Activated naive CD4-positive, alpha-beta T cell treated with anti-CD3 and anti-CD28 coated beads, Interleukin-2, amount 50 U/mL, for 16 hours (primary cell): Measurements from ENCODE around the gene TPCN2.
A peak's percentile ranks its signal among the peaks of the same experiment; 100 is the strongest.

Source experiments
- DNase-seq: peaks from one replicate; pipeline ENCODE4 v3.0.0-alpha.2; 2020

The TPCN2 gene

DNA sequence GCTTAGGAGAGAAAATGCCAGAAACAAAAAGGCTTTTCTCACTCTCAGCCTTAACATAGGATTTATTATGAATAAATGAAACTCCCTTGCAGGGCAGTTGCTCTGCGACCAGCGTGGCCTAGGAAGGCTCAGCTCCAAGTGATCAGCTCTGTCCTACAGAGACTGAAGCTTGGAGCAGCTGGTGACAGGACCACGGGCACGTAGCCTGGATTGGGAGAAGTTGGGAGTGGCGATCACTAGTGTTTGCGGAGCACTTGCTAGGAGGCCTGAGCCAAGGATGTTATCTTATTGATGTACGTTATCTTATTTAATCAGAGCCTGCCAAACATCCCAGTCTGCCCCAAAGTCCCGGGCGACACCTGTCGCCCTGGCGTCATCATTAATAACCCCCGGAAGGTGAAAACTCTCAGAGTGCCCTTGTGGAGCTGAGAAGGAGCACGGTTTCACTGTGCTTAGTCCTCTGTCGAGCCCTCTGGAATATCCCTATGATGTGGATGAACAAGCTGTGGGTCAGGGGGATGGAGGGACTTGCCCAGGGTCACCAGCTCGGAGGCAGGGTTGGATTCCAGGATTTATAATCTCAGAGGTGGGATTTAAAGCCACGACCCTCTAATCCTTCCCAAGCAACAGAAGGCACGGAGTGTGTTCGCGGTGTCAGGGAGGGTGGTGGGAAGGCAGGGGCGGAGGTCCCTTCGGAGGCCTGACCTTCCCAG is 66.2 kb downstream of the TPCN2 start:
- no peak for DNase-seq

DNA sequence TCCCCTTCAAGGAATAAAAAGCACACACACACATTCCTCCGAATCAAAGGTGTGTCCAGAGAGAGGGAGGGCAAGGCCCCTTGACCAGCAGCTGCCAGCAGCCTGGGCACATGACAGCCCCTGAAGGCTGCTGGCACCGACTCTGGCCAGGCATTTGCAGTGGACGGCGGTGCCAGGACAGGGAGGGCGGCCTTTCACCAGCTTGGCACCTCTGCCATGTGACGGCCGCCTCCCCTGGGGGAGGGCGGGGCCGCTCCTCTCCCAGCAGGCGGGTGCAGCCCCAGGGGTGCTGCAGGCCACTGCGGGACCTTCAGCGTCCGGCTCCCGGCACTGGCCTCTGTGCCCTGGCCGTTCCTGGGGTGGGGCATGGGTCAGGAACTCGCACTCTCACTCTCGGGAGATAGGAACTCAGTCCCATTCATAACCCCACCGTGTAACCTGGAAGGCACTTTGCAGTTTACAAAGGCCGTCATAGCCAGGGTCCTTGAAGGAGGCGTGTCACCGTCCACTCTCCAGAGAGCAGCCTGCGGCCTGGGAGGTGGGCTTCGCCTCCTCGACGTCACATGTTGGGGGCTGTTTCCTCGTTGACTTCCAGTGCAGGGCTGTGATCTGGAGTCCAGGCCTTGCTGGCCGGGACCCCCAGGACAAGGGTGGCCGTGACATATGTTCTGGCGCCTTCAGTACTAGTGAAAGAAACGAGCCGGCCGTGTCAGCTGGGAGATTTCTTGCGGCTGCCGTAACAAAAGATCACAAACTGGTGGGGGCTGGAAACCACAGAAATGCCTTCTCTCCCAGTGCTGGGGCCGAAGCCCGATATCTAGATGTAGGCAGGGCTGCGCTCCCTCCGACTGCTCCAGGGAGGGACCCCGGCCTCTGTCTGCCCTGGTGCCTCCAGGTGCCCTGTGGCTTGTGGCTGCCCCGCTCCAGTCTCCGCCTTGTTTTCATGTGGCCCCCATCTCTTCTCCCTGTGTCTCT is 67.1 kb downstream of the TPCN2 start:
- no peak for DNase-seq

DNA sequence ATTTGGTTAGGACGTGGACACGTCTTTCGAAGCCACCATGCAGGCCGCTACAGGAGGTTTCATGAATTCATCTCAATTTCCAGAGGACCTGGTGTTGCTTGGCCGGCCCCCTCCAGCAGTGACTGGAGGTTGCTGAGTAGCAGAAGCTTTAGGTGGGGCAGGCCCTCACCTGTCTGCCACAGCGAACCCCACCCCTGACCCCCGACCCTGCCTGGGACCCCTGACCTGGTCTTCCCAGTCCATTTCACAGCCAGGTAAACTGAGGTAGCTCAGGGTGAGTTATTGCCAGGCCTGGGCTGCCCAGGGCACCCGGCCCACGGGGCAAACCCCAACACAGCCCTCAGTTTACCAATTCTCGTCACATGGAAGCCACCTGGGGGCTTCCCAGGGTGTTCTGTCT is 67.9 kb downstream of the TPCN2 start:
- no peak for DNase-seq

DNA sequence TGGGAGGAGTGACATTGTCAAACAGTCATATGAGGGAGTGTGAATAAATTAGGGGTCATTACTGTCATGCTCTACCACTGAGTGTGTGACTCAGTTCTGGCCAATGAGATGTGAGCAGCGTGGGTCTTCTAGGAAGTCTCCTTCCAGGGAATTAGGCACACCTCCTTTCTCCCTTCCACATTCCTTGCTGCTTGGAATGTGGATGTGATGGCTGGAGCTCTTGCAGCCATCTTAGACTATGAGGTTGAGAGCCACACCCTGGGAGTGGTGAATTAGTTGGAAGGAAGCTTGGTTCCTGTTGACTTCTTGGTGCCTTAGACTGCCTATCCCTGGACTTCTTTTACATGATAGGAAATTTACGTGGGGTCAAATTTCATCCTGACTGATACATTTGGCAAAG is 70.5 kb downstream of the TPCN2 start:
- no peak for DNase-seq

DNA sequence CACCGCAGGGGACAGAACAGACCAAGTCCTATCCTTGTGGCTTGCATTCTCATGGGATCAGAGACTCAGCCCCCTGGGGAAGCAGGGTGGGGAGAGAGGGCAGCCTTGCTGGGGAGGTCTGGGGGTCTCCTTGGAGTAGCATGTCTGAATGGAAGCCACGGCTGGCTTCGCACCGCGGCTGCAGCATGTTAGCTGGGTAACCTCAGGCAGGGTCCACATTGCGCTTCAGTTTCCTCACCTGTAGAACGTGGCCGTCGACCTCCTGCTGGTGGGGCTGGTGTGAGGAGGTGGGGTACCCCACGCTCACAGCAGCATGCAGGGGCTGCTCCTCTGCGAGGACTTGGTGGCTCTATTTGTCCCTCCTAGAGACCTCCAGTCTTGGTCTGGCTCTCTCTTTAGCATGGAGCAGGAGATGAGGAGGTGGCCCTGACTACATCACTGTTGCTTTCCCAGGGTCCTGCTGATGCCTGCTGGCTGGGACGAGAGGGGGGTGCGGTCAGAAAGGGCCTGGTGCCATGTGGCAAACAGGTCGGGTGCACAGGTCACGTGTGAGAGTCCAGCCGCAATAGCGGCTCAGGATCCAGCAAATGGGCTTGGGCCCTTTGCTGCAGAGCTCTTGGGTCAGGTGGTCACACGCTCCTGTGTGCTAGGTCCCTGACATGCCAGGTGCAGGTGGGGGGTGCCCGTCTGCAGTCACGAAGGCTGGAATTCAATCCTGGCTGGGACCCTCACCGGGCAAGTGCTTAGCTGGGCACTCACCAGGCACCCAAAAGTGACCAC is 71.6 kb downstream of the TPCN2 start:
- DNase-seq = no peak

DNA sequence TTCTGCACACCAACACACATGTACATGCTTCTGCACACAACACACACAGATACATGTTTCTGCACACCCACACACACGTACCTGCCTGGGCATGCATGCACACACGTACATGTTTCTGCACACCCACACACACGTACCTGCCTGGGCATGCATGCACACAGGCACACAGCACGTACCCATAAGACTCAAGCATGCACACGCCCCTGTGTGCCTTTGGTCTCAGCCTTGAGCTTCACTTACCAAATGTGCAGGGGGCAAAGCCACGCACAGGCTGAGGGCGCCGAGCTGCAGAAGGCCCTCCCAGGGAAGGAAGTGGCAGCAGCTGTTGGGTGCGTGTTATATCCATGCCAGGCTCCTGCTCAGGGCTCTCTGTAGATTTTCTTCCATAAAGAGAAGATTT is 72.3 kb downstream of the TPCN2 start:
- no peak for DNase-seq

DNA sequence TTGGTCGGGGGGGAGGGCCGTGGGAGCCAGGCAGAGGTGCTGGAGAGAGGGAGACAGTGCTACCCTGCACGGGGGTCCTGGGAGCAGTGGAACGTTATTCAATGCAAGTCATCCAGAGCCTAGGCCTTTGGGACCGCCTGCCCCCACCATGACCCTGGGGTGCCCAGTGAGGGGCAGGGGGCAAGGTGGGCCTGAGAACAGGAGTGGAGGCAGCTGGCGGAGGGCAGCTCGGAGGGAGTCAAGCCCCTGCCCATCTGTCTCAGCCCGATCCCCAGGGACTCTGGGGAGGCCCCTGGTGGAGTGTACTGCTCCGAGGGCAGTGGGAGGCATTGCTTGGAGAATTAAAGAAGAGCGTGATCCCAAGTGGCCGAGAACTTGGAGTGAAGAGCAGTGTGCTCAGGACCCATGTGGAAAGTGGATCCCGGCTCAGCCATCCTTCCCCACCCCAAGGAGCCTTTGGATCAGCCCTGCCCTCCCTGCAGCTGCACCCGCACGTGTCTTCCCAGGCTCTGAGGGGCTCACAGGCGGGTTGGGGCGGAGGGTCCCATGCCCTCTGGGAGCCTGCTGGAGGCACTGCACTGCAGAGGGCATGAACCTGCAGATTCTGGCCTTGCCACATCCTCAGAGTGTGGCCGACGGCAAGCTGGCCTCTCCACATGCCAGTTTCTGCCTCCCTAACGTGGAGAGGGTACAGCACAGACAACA is 73.0 kb downstream of the TPCN2 start:
- no peak for DNase-seq

DNA sequence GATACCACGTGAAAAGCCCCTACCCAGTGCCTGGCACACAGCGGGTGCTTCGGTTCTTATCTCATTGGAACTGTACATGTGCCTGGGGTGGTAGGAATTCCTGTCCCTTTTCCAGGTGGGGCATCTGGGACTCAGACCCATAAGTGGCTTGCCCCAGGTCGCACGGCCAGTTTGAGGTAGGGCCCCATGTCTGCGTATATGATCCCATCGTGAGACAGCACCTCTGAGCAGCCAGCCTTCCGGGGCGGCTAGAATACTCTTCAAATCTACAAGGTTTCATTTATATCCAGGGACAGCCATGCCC is 73.5 kb downstream of the TPCN2 start:
- DNase-seq = no peak

DNA sequence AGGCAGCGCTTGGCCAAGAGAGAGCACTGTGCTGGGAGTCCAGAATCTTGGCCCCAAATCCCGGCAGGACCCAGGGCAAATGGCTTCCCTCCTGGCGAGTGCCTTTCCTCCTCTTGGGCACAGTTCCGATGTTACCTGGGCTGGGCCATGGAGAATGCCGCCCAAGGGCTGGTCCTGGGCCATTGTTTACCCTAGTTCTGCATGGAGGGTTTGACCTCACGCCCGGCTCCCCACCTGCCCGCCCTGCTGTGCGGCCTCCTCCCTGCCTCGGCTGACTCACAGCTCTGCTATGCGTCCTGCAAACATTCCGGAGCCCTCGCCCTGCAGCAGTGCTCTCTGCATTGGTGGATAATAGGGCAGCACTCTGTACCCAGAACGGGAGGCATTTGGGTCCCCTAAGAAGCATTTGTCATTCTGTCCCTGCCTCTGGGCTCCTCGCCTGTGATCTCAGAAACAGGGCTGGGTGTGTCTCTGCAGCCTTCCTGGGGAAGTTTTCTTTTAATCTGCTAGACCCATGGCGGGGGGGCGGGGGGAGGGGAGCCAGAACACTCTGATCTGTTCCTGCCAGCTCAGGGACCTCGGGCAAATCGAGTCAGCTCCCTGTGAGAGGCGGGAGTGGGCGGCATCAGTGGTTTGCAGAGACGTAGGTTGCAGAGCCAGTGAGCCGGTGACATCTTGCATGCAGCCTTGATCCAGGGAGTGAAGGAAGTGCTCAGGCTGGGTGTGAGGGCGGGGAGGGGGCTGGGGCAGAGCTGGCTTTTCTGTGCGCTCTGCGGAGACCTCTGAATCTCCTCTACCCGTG is 74.1 kb downstream of the TPCN2 start:
- DNase-seq = peak; percentile 82

DNA sequence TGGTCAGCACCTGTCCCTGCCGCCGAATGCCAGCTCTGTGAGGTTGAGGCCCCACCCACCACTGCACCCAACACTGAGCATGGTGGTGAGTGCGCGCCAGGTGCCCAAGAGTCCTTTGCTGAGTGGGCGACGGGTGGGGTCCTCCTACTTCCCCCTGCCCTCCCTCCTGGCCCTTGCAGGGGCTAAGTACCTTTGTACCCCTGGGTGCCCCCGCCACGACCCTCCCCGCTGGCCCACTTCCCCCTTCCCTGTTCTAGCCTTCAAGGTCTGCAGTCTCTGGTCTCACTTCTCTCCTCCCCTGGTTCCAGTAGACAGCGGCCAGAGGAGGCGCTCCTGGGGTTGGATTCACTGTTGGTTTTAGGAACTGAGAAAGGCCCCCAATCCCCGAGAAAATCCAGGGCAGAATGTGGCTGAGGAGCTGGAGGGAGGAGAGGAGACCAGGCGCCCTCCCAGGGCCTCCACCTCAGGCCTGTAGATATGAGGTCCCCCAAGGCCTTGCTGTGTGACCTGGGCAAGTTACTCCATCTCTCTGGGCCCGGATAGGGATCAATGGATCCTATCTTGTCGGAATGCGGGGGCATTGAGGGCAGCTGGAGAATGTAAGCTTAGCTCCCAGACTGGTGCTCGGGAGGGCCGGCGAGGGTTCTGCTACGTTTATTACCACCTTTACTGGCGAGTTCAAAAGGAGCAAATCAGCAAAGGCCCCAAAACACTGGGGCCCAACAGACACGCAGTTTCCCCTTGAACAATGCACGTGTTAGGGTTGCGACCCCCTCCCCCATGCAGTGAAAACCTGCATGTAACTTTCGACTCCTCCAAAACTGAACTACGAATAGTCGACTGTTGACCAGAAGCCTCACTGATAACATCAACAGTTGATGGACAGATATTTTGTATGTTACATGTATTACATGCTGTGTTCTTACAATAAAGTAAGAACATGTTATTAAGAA is 75.1 kb downstream of the TPCN2 start:
- DNase-seq = peak; percentile 52

DNA sequence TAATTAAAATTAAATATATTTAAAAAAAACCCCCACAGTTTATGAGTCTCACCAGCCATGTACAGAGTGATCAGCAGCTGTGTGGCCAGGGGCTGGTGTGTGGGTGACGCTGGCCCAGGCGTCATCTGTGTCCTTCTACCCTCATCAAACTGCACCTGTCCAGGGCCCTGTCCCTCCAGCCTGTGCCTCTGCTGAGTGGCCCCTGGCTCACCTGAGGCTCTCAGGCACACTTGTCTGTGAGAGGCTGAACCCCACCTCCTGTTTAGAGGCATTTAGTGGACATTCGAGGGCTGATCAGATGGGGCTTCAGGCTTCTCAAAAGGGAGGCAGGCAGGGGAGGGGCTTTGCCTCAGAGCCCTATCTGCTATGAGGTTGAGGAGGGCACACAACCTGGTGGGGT is 77.1 kb downstream of the TPCN2 start:
- DNase-seq = no peak

DNA sequence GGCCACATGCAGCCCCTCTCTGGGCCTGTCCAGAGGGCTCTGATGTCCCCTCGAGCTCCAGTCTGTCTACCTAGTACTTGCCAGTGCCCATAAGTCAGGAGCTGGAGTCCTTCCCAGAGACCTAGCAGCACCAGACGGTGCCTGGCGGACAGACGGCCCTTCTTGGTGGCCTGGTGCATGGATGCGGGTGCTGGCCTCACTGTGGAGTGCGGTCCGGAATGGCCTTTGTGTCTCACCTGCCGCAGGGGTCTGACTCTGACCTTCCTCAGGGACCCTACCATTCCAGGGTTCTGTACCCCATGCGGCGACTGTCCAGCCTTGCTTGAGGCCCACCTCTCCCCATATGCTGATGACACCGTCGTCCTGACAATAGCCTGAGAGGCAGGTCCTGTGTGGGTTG is 77.6 kb downstream of the TPCN2 start:
- DNase-seq = no peak

DNA sequence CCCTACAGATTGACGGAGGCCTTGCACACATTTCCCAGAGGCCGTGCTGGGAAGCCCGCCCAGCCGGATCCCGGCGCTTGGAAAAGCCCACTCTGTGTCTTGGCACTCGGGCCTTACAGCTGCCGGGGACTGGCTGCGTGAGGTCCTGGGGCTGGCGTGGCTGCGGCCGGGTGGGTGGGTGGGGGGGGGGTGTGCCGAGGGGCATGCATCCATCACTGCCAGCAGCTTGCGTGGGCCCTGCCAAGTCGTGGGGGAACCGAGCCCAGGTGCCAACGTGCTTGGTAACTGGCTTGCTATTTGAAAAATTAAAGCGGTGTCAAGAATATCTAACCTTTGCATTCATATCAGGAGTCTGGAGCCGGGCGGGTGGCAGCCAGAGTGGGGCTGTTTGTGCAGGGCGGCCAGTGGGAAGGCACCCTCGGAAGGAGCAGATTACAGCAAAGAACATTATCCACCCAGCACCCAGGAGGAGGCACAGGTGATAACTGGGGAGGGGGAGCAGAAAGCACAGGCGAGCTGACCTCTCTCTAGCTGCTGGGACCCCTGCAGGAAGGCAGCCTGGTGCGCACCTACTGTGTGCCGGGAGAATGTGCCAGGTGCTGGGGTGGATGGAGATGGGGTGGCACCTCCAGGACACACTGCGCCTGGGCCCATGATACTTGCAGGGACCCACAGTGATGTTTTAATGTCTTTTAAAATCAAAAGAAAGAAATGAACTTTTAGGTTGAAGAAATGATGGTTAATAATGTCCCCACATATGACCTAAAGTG is 78.5 kb downstream of the TPCN2 start:
- no peak for DNase-seq

DNA sequence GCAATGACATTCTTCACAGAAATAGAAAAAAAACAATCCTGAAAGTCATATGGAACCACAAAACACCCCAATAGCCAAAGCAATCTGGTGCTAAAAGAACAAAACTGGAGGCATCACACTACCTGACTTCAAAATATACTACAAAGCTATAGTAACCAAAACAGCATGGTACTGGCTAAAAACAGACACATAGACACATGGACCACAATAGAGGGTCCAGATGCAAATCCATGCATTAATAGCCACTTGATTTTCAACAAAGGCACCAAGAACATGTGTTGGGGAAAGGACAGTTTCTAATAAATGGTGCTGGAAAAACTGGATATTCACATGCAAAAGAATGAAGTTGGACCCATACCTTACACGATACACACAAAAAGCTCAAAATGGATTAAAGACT is 79.2 kb downstream of the TPCN2 start:
- no peak for DNase-seq

DNA sequence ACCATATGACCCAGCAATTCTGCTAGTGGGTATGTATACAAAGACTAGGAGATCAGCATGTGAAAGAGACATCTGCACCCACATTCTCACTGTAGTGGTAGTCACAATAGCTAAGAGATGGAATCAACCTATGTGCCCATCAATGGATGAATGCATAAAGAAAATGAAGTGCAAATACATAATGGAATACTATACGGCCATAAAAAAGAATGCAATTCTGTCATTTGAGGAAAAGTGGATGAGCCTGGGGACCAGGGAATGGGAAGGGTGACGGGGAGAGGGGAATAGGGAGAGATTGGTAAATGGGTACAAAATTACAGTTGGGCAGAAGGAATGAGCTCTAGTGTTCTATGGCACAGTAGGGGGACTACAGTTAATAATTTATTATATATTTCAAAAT is 80.3 kb downstream of the TPCN2 start:
- DNase-seq = no peak

DNA sequence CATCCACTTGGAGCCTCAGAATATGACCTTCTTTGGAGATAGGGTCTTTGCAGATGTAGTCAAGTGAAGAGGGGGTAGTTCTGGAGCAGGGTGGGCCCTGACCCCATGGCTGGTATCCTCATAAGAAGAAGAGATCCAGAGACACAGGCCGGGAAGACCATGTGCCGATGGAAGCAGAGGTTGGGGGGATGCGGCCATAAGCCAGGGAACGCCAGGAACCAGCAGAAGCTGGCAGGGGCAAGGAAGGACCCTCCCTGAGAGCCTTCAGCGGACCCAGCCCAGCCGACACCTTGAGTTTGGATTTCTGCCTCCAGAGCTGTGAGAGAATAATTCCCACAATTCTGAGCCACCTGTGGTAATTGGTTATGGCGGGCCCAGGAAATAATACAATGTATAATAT is 80.9 kb downstream of the TPCN2 start:
- no peak for DNase-seq

DNA sequence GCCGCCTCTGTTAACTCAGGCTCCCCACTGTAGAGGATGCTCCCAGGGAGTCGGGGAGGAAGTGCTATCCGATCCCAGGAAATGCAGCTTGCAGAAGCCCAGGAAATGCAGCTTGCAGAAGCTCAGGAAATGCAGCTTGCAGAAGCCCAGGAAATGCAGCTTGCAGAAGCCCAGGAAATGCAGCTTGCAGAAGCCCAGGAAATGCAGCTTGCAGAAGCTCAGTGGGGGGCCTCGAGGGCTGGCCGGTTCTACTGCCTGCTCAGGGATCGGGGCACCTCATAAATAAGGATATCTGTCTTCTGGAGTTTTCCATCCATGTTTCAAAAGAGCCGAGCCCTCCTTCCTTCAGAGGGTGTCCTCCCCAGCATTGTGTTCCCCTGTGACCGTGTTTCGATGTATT is 81.9 kb downstream of the TPCN2 start:
- DNase-seq = no peak

DNA sequence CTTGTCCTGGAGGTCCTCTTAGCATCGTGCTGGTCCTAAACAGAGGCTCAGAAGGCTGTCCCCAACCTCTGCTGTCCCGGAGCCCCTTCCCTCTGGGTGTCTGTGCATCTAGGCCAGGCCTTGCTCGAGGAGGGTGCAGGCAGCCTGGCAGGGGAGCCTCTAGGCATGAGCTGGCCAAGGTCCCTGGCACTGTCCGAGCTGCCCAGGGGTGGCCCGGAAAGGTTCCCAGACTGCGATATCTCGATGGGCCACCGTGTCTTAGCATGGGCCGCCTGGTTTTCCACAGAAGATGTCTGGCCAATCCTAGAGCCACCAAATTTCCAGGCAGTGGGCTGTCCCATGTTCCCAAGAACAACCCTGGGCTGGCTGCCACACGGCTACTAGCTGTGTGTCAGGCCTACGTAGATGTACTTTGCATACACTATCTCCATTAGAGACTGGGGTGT is 82.4 kb downstream of the TPCN2 start:
- DNase-seq = no peak

DNA sequence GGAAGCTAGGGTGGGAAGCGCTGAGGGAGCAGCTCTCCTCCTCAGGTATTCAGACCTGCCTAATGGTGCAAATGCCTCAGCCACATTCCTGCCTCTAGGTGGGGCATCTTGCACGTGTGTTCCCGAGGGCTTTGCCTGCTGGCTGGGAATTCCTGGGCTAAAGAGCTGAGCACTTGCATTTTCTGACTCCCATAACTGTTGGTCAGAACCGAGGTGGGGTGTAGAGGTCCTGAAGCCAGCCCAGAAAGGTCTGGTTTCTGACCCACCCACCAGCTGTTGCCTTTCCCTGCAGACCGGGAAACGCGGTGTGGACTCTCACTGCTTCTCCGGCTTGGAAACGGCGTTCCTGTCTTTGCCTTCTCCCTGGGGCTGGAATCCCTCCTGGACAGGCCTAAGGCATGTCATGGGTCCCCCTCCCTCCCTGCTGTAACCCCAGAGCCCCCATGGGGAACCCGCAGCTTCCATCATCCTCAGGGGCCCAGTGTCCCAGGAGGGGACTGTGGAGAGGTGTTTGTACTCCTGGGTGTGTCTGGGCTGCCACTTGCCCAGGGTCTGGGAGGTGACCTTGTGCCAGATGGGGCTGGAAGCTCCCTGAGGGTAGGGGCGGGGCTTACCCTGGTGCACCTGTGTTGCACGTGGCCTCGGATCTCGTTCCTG is 83.0 kb downstream of the TPCN2 start:
- no peak for DNase-seq

DNA sequence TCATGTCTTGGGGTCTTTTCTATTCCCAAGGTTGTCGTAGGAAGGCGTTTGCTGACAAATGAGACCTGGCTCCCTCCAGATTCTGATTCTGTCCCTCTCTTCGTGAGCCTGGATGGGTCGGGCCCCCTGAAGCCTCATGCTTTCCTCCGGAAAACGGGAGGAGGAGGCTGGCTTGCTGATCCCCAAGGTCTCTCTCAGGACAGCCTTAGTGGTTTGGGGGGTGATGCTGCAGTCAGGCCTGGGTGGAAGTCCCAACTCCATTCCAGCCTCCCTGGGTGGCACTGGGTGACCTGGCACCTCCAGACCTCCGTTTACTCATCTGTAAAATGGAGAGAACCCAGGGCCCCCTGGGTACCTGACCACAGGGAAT is 83.6 kb downstream of the TPCN2 start:
- DNase-seq = no peak
